GM12878 (cell line): Measurements from ENCODE around the gene AGAP1.

Experiments used
- MAX ChIP-seq: IDR thresholded peaks from 2 replicates; pipeline ENCODE4 v1.6.1; 2012; ENCODE audit warnings: low read depth, low read length, improper control_type of control experiment
- MEF2A ChIP-seq: IDR thresholded peaks from 2 replicates; pipeline ENCODE4 v1.6.1; 2011; ENCODE audit warnings: low read depth, mild to moderate bottlenecking, low read length, moderate library complexity; ENCODE audit not compliant: insufficient read depth
- SIN3A ChIP-seq: IDR thresholded peaks from 2 replicates; pipeline ENCODE4 v1.6.1; 2012; ENCODE audit warnings: low read depth, low read length, improper control_type of control experiment
- TF ChIP-seq, protein P1 (sequence below): fragments of 150-350 bp; IDR thresholded peaks from 2 replicates; pipeline ENCODE4 v1.6.1; 2016; ENCODE audit warnings: low read depth, low read length

- no peak for TF ChIP-seq MAX
- TF ChIP-seq SIN3A: no peak
- TF ChIP-seq, protein P1, sequence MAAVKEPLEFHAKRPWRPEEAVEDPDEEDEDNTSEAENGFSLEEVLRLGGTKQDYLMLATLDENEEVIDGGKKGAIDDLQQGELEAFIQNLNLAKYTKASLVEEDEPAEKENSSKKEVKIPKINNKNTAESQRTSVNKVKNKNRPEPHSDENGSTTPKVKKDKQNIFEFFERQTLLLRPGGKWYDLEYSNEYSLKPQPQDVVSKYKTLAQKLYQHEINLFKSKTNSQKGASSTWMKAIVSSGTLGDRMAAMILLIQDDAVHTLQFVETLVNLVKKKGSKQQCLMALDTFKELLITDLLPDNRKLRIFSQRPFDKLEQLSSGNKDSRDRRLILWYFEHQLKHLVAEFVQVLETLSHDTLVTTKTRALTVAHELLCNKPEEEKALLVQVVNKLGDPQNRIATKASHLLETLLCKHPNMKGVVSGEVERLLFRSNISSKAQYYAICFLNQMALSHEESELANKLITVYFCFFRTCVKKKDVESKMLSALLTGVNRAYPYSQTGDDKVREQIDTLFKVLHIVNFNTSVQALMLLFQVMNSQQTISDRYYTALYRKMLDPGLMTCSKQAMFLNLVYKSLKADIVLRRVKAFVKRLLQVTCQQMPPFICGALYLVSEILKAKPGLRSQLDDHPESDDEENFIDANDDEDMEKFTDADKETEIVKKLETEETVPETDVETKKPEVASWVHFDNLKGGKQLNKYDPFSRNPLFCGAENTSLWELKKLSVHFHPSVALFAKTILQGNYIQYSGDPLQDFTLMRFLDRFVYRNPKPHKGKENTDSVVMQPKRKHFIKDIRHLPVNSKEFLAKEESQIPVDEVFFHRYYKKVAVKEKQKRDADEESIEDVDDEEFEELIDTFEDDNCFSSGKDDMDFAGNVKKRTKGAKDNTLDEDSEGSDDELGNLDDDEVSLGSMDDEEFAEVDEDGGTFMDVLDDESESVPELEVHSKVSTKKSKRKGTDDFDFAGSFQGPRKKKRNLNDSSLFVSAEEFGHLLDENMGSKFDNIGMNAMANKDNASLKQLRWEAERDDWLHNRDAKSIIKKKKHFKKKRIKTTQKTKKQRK: no peak
- TF ChIP-seq MEF2A: no peak
Observed at GRCh38 chr2:236078297-236079255, 584.7 kb downstream of the AGAP1 start.
